ENCODE results near the gene HS6ST1. TPM values are rescaled to one million over a fixed set of nuclear protein-coding genes. Genes with fewer than 3 reads are reported as not detected.

Gene HS6ST1
- total and polyA plus RNA-seq, 4 donors = 17.9 to 31.9 (median 25.4) TPM

DNA sequence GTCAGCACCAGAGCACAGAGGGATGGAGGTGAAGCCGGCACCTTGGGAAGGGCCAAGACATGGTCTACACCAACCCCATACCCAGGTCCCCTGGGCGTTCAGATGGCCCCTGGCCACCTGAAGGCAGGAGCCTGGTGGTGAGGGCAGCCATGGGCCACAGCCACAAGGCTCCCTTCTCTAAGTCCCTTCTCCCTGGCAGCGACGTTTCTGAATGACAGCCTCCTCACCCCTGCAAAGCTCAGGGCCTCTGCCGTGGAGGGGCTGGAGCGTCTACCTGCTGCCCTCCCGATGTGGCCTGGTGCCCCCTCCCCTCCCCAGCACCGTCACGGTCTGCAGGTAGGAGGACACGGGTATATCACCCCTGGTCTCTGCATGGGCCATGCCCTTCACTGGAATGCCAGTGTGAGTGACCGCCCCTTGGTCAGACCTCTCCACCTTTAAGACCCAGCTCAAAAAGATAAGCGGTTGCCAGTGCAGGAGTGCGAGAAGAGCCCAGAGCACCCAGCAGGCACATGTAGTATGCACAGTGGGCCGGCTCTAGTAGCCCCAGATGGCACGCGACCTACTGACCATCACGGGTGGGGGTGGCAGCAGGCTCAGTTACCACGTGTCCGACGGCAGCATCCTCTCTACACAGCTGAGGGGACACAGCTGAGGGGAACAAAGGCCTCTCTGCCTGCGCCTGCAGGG is 46.6 kb downstream of the HS6ST1 start:
- TF ChIP-seq FOXA2 (IDR thresholded peaks at IDR 0.05) = no peak
- no peak for TF ChIP-seq RXRA (IDR thresholded peaks at IDR 0.05)
- TF ChIP-seq, protein P1, sequence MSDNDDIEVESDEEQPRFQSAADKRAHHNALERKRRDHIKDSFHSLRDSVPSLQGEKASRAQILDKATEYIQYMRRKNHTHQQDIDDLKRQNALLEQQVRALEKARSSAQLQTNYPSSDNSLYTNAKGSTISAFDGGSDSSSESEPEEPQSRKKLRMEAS (IDR thresholded peaks at IDR 0.05) = no peak
- TF ChIP-seq, protein P2, sequence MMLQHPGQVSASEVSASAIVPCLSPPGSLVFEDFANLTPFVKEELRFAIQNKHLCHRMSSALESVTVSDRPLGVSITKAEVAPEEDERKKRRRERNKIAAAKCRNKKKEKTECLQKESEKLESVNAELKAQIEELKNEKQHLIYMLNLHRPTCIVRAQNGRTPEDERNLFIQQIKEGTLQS (IDR thresholded peaks at IDR 0.05) = no peak
- TF ChIP-seq, protein P3, sequence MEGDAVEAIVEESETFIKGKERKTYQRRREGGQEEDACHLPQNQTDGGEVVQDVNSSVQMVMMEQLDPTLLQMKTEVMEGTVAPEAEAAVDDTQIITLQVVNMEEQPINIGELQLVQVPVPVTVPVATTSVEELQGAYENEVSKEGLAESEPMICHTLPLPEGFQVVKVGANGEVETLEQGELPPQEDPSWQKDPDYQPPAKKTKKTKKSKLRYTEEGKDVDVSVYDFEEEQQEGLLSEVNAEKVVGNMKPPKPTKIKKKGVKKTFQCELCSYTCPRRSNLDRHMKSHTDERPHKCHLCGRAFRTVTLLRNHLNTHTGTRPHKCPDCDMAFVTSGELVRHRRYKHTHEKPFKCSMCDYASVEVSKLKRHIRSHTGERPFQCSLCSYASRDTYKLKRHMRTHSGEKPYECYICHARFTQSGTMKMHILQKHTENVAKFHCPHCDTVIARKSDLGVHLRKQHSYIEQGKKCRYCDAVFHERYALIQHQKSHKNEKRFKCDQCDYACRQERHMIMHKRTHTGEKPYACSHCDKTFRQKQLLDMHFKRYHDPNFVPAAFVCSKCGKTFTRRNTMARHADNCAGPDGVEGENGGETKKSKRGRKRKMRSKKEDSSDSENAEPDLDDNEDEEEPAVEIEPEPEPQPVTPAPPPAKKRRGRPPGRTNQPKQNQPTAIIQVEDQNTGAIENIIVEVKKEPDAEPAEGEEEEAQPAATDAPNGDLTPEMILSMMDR (IDR thresholded peaks at IDR 0.05; ENCODE audit: low read depth, low read length, missing input control) = no peak
- no peak for TF ChIP-seq TAF1 (conservative IDR thresholded peaks at IDR 0.05)
- TF ChIP-seq, protein P4, sequence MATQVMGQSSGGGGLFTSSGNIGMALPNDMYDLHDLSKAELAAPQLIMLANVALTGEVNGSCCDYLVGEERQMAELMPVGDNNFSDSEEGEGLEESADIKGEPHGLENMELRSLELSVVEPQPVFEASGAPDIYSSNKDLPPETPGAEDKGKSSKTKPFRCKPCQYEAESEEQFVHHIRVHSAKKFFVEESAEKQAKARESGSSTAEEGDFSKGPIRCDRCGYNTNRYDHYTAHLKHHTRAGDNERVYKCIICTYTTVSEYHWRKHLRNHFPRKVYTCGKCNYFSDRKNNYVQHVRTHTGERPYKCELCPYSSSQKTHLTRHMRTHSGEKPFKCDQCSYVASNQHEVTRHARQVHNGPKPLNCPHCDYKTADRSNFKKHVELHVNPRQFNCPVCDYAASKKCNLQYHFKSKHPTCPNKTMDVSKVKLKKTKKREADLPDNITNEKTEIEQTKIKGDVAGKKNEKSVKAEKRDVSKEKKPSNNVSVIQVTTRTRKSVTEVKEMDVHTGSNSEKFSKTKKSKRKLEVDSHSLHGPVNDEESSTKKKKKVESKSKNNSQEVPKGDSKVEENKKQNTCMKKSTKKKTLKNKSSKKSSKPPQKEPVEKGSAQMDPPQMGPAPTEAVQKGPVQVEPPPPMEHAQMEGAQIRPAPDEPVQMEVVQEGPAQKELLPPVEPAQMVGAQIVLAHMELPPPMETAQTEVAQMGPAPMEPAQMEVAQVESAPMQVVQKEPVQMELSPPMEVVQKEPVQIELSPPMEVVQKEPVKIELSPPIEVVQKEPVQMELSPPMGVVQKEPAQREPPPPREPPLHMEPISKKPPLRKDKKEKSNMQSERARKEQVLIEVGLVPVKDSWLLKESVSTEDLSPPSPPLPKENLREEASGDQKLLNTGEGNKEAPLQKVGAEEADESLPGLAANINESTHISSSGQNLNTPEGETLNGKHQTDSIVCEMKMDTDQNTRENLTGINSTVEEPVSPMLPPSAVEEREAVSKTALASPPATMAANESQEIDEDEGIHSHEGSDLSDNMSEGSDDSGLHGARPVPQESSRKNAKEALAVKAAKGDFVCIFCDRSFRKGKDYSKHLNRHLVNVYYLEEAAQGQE (IDR thresholded peaks at IDR 0.05) = no peak
- no peak for TF ChIP-seq HNF4G (IDR thresholded peaks at IDR 0.05)
- TF ChIP-seq EGR1 (IDR thresholded peaks at IDR 0.05; ENCODE audit: low read depth in 2 of 2) = no peak
- TF ChIP-seq RAD21 (IDR thresholded peaks at IDR 0.05) = no peak
- no peak for TF ChIP-seq FOXA1 (IDR thresholded peaks at IDR 0.05)
- TF ChIP-seq GABPA (IDR thresholded peaks at IDR 0.05 in 1 of 2, conservative IDR thresholded peaks at IDR 0.05 in 1 of 2) = no peak
- TF ChIP-seq JUND (IDR thresholded peaks at IDR 0.05) = no peak
- TF ChIP-seq SP1 (IDR thresholded peaks at IDR 0.05) = no peak
- no peak for TF ChIP-seq NR2F2 (IDR thresholded peaks at IDR 0.05)
- WGBS = 91% methylated on average over 21 of the region's 21 CpGs
- Histone ChIP-seq H3K4me3 (ENCODE audit: low read depth in 1 of 3, low read length in 3 of 3) (no peak overlapping the region), H3K27ac (ENCODE audit: low read depth in 1 of 2, low read length in 2 of 2) (no peak overlapping the region), H3K9me3 (ENCODE audit: control insufficient read depth in 4 of 4, low read length in 3 of 4) (no peaks in the 10 kb centered on the region), H3K4me1 (ENCODE audit: control insufficient read depth in 4 of 4, insufficient read depth in 4 of 4, low read length in 3 of 4) (peaks cover 16 to 53% (median 36%) of the 10 kb centered on the region in 4 donors), H3K36me3 (ENCODE audit: control insufficient read depth in 4 of 4, insufficient read depth in 3 of 4, low read depth in 1 of 4, low read length in 3 of 4) (peaks cover 0 to 12% (median 5%) of the 10 kb centered on the region in 4 donors), H3K27me3 (ENCODE audit: control insufficient read depth in 4 of 4, insufficient read depth in 4 of 4, low read length in 3 of 4) (no peaks in the 10 kb centered on the region), H3K9ac (ENCODE audit: low read depth in 1 of 2, low read length in 2 of 2) (no peak overlapping the region)
- DNase-seq (ENCODE audit: low spot score) = no peak

DNA sequence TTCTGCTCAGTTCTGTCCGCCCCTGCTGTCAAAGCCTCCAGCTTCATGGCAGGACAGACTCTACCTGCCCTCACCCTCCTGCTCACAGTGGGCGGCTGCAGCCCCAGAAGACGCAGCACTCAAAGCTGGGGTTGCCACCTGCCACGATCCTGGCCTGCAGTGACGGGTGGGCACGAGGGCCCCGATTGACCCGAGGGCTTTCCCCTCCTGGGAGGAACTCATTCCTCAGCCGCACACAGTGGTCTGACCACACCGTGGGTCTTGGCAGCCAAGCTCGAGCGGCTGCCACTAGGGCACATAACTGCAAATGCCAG is 47.1 kb downstream of the HS6ST1 start:
- Histone ChIP-seq H3K9ac (ENCODE audit: low read depth in 1 of 2, low read length in 2 of 2) (no peak overlapping the region), H3K36me3 (ENCODE audit: control insufficient read depth in 4 of 4, insufficient read depth in 3 of 4, low read depth in 1 of 4, low read length in 3 of 4) (peaks cover 0 to 12% (median 5%) of the 10 kb centered on the region in 4 donors)
- DNase-seq (ENCODE audit: low spot score) = no peak
- no peak for TF ChIP-seq HNF4A (conservative IDR thresholded peaks at IDR 0.05)
- TF ChIP-seq HNF4G (IDR thresholded peaks at IDR 0.05) = no peak
- no peak for TF ChIP-seq GABPA (IDR thresholded peaks at IDR 0.05 in 1 of 2, conservative IDR thresholded peaks at IDR 0.05 in 1 of 2)
- no peak for TF ChIP-seq FOXA1 (IDR thresholded peaks at IDR 0.05)
- TF ChIP-seq, protein P1 (IDR thresholded peaks at IDR 0.05) = no peak
- TF ChIP-seq, protein P3 (IDR thresholded peaks at IDR 0.05; ENCODE audit: low read depth, low read length, missing input control) = no peak
- TF ChIP-seq, protein P4 (IDR thresholded peaks at IDR 0.05) = no peak
- TF ChIP-seq JUND (IDR thresholded peaks at IDR 0.05) = no peak
- TF ChIP-seq FOXA2 (IDR thresholded peaks at IDR 0.05) = no peak
- TF ChIP-seq YY1 (IDR thresholded peaks at IDR 0.05) = no peak

More for the DNA sequence above, 47.1 kb downstream of the HS6ST1 start:
- Histone ChIP-seq H3K27ac (ENCODE audit: low read depth in 1 of 2, low read length in 2 of 2) (no peak overlapping the region), H3K4me1 (ENCODE audit: control insufficient read depth in 4 of 4, insufficient read depth in 4 of 4, low read length in 3 of 4) (peaks cover 16 to 53% (median 36%) of the 10 kb centered on the region in 4 donors), H3K9me3 (ENCODE audit: control insufficient read depth in 4 of 4, low read length in 3 of 4) (no peaks in the 10 kb centered on the region), H3K27me3 (ENCODE audit: control insufficient read depth in 4 of 4, insufficient read depth in 4 of 4, low read length in 3 of 4) (no peaks in the 10 kb centered on the region), H3K4me3 (ENCODE audit: low read depth in 1 of 3, low read length in 3 of 3) (no peak overlapping the region)
- WGBS = 91% methylated on average over 12 of the region's 12 CpGs
